CD14-positive monocyte (primary cell): ENCODE results near the gene RAB37. TPM values are rescaled to one million over a fixed set of nuclear protein-coding genes. Genes with fewer than 3 reads are reported as not detected.

Source experiments
- DNase-seq, 3 donors: peaks; one replicate each; pipeline ENCODE4 v3.0.0-alpha.2; 2011 to 2022
- H2AFZ ChIP-seq: 2 replicates; pipeline ENCODE4 v1.6.0; 2012; ENCODE audit warnings: mild to moderate bottlenecking, low read depth, low read length, inconsistent platforms; ENCODE audit not compliant: insufficient read depth, poor library complexity, severe bottlenecking
- H3K27ac ChIP-seq, 2 donors: 1 replicate in 1 of 2; 2 replicates in 1 of 2; pipeline ENCODE4 v1.5.1; 2012 to 2013; ENCODE audit warnings: low read length in 2 of 2, control low read depth in 1 of 2, inconsistent platforms in 1 of 2, low read depth in 1 of 2, mild to moderate bottlenecking in 1 of 2
- H3K27me3 ChIP-seq, 2 donors: one replicate each; pipeline versions ENCODE4 v1.6.0 to v1.6.1; 2011 to 2013; ENCODE audit warnings: low read length in 2 of 2; ENCODE audit not compliant: control insufficient read depth in 2 of 2, insufficient read depth in 2 of 2
- H3K36me3 ChIP-seq, 2 donors: replicated peaks in 1 of 2; 1 replicate in 1 of 2; 2 replicates in 1 of 2; pipeline versions ENCODE4 v1.5.1 to v1.6.1; 2012 to 2013; ENCODE audit warnings: low read length in 2 of 2, control low read depth in 1 of 2, inconsistent platforms in 1 of 2, mild to moderate bottlenecking in 1 of 2; ENCODE audit not compliant: insufficient read depth in 2 of 2, control insufficient read depth in 1 of 2
- H3K4me1 ChIP-seq, 2 donors: 1 replicate in 1 of 2; 2 replicates in 1 of 2; pipeline versions ENCODE4 v1.5.1 to v1.6.1; 2012 to 2013; ENCODE audit warnings: low read length in 2 of 2, control low read depth in 1 of 2, inconsistent platforms in 1 of 2, mild to moderate bottlenecking in 1 of 2, moderate library complexity in 1 of 2; ENCODE audit not compliant: insufficient read depth in 2 of 2, control insufficient read depth in 1 of 2
- H3K4me2 ChIP-seq: replicated peaks from 2 replicates; pipeline ENCODE3; 2012; ENCODE audit warnings: low read length, moderate library complexity, mild to moderate bottlenecking; ENCODE audit not compliant: poor library complexity, severe bottlenecking; ENCODE audit errors: extremely low read depth
- H3K4me3 ChIP-seq, 3 experiments: fragments of 200-600 bp in 1 of 3; sonication (generic) in 1 of 3; replicated peaks in 1 of 3; 1 replicate in 2 of 3; 2 replicates in 1 of 3; pipeline ENCODE4 v1.5.1; 2011 to 2013; ENCODE audit warnings: low read length in 3 of 3, mild to moderate bottlenecking in 3 of 3, control low read depth in 2 of 3, low read depth in 2 of 3, inconsistent platforms in 1 of 3, moderate library complexity in 1 of 3
- H3K79me2 ChIP-seq: 2 replicates; pipeline ENCODE4 v1.6.0; 2012; ENCODE audit warnings: mild to moderate bottlenecking, control low read depth, inconsistent platforms, low read length, moderate library complexity; ENCODE audit not compliant: insufficient read depth
- H3K9ac ChIP-seq: 2 replicates; pipeline ENCODE4 v1.6.0; 2017; ENCODE audit warnings: low read length, mild to moderate bottlenecking; ENCODE audit not compliant: insufficient read depth, poor library complexity, severe bottlenecking
- H3K9me3 ChIP-seq, 2 donors: replicated peaks in 1 of 2; 1 replicate in 1 of 2; 2 replicates in 1 of 2; pipeline versions ENCODE4 v1.5.1 to v1.6.1; 2012 to 2013; ENCODE audit warnings: low read length in 2 of 2, control low read depth in 1 of 2; ENCODE audit not compliant: control insufficient read depth in 1 of 2, insufficient read depth in 1 of 2
- H4K20me1 ChIP-seq: 2 replicates; pipeline ENCODE4 v1.6.0; 2012; ENCODE audit warnings: mild to moderate bottlenecking, low read length, control low read depth, moderate library complexity; ENCODE audit not compliant: insufficient read depth
- H3K27ac Mint-ChIP-seq, 7 donors: one replicate each; pipeline ENCODE4 v1.8.0; 2020; ENCODE audit warnings: mild to moderate bottlenecking in 7 of 7, mixed read lengths in 7 of 7, moderate library complexity in 6 of 7, inconsistent platforms in 2 of 7
- H3K27me3 Mint-ChIP-seq, 3 donors: one replicate each; pipeline ENCODE4 v1.8.0; 2021 to 2022; ENCODE audit warnings: low read depth in 3 of 3, mild to moderate bottlenecking in 3 of 3, mixed read lengths in 3 of 3, moderate library complexity in 3 of 3, inconsistent platforms in 1 of 3
- H3K36me3 Mint-ChIP-seq, 2 donors: one replicate each; pipeline ENCODE4 v1.8.0; 2020; ENCODE audit warnings: mixed read lengths in 2 of 2, inconsistent platforms in 1 of 2, mild to moderate bottlenecking in 1 of 2
- H3K4me1 Mint-ChIP-seq: one replicate; pipeline ENCODE4 v1.8.0; 2020; ENCODE audit warnings: mild to moderate bottlenecking, mixed read lengths
- H3K4me3 Mint-ChIP-seq, 2 donors: one replicate each; pipeline ENCODE4 v1.8.0; 2020; ENCODE audit warnings: mild to moderate bottlenecking in 2 of 2, mixed read lengths in 2 of 2, moderate library complexity in 1 of 2
- H3K9me3 Mint-ChIP-seq, 7 donors: one replicate each; pipeline ENCODE4 v1.8.0; 2020 to 2022; ENCODE audit warnings: mixed read lengths in 7 of 7, mild to moderate bottlenecking in 6 of 7, moderate library complexity in 6 of 7, inconsistent platforms in 2 of 7
- CTCF ChIP-seq: fragments of 200-600 bp; IDR thresholded peaks from one replicate; pipeline ENCODE4 v1.8.0; 2022; ENCODE audit warnings: antibody characterized with exemption, mild to moderate bottlenecking
- WGBS: methylation state at CpG from one replicate; pipeline ENCODE4 v1.1.5; 2013; ENCODE audit warnings: missing lambda C conversion rate; ENCODE audit not compliant: insufficient coverage; 5-methylcytosine and 5-hydroxymethylcytosine counted together
- intact Hi-C, 2 donors: fragments of 100-400 bp; cut with micrococcal nuclease; formaldehyde crosslinking; loops; one replicate each; pipeline versions ENCODE4 v1.15.0 to v1.15.1; 2023
- polyA plus RNA-seq, 3 donors: library from polyadenylated mRNA; depleted of rRNA in 1 of 3; unstranded in 2 of 3; stranded (reverse) in 1 of 3; fragments of 300-500 nt in 2 of 3; fragments of >200 nt in 1 of 3; fragmentation: Illumina TruSeq in 2 of 3; gene quantifications; 1 replicate in 2 of 3; 2 replicates in 1 of 3; pipeline ENCODE4 v1.2.3, GENCODE V29; 2012 to 2021

The RAB37 gene
- polyA plus RNA-seq, 3 donors, result 26.8 to 40.9 (median 33.1) TPM

- no peak overlapping the region for H3K27ac Mint-ChIP-seq
These were observed 14.3 kb upstream of the RAB37 start for GRCh38 chr17:74722782-74723181.

GRCh38 chr17:74723891-74724290 lies 13.2 kb upstream of the RAB37 start:
- H3K4me3 Mint-ChIP-seq, result no peak overlapping the region
- TF ChIP-seq CTCF, result no peak
- no peaks in the 10 kb centered on the region for H3K79me2 ChIP-seq
- H3K27ac Mint-ChIP-seq, result no peak overlapping the region
- no peak overlapping the region for H3K9ac ChIP-seq
- H4K20me1 ChIP-seq, result no peaks in the 10 kb centered on the region
- H3K36me3 Mint-ChIP-seq, result no peaks in the 10 kb centered on the region
- H3K36me3 ChIP-seq, result no peaks in the 10 kb centered on the region
- H3K4me1 Mint-ChIP-seq, result peaks cover 5% of the 10 kb centered on the region
- H3K4me3 ChIP-seq, result no peak overlapping the region
- no peak overlapping the region for H3K27ac ChIP-seq
- H3K27me3 ChIP-seq, result no peaks in the 10 kb centered on the region
- peaks cover 1 to 3% (median 2%) of the 10 kb centered on the region in 3 donors for H3K27me3 Mint-ChIP-seq
- H3K4me1 ChIP-seq, result no peaks in the 10 kb centered on the region
- H3K4me2 ChIP-seq, result no peak overlapping the region
- H3K9me3 Mint-ChIP-seq, result peaks cover 0 to 2% (median 0%) of the 10 kb centered on the region in 7 donors
- H2AFZ ChIP-seq, result no peak overlapping the region
- DNase-seq, result no peak
- WGBS, result 65% methylated on average over 5 of the region's 5 CpGs
- intact Hi-C loops, result no loop called here
- no peaks in the 10 kb centered on the region for H3K9me3 ChIP-seq

More at GRCh38 chr17:74722782-74723181, 14.3 kb upstream of the RAB37 start:
- Mint-ChIP-seq H3K9me3 (peaks cover 0 to 2% (median 0%) of the 10 kb centered on the region in 7 donors), H3K4me3 (no peak overlapping the region), H3K4me1 (peaks cover 5% of the 10 kb centered on the region), H3K27me3 (peaks cover 1 to 3% (median 3%) of the 10 kb centered on the region in 3 donors), H3K36me3 (no peaks in the 10 kb centered on the region)
- no peak for TF ChIP-seq CTCF
- H3K4me2 ChIP-seq, result no peak overlapping the region
- H3K9me3 ChIP-seq, result no peaks in the 10 kb centered on the region
- H3K27me3 ChIP-seq, result no peaks in the 10 kb centered on the region
- no peak for DNase-seq
- no peak overlapping the region for H2AFZ ChIP-seq
- no peak overlapping the region for H3K4me3 ChIP-seq
- H3K79me2 ChIP-seq, result no peaks in the 10 kb centered on the region
- no peak overlapping the region for H3K27ac ChIP-seq
- H3K36me3 ChIP-seq, result no peaks in the 10 kb centered on the region
- no peaks in the 10 kb centered on the region for H4K20me1 ChIP-seq
- intact Hi-C loops, result no loop called here
- WGBS, result 100% methylated on average over 2 of the region's 4 CpGs
- H3K9ac ChIP-seq, result no peak overlapping the region
- no peaks in the 10 kb centered on the region for H3K4me1 ChIP-seq
